HG03354 (cell line): ENCODE measurements around the gene UNC119B.
A peak's percentile ranks its signal among the peaks of the same experiment; 100 is the strongest.

Experiments used
- ATAC-seq: cut with Tn5 transposase; IDR thresholded peaks from one replicate; pipeline ENCODE4 v1.9.1; 2021; ENCODE audit warnings: mild to moderate bottlenecking; ENCODE audit not compliant: unreplicated experiment, poor library complexity, severe bottlenecking

Gene UNC119B

GRCh38 chr12:120686690-120687577 lies 23.3 kb upstream of the UNC119B start, which contains the start of gene MLEC:
MLEC (plus strand) TSS chr12:120687149; CDS start chr12:120687297, 148 bp downstream.
- peak; percentile 73 for ATAC-seq

- no peak for ATAC-seq
Observed at GRCh38 chr12:120687578-120688289, 22.5 kb upstream of the UNC119B start.

GRCh38 chr12:120688527-120689071 lies 21.7 kb upstream of the UNC119B start:
- no peak for ATAC-seq

- no peak for ATAC-seq
Observed at GRCh38 chr12:120689397-120690082, 20.7 kb upstream of the UNC119B start.

GRCh38 chr12:120690083-120690450 lies 20.2 kb upstream of the UNC119B start:
- no peak for ATAC-seq

GRCh38 chr12:120690978-120691377 lies 19.3 kb upstream of the UNC119B start:
- no peak for ATAC-seq

GRCh38 chr12:120692524-120693033 lies 17.7 kb upstream of the UNC119B start:
- no peak for ATAC-seq

- ATAC-seq: no peak
Observed at GRCh38 chr12:120693848-120694247, 16.4 kb upstream of the UNC119B start.

GRCh38 chr12:120696626-120697025 lies 13.6 kb upstream of the UNC119B start:
- no peak for ATAC-seq

- ATAC-seq: no peak
Observed at GRCh38 chr12:120697344-120697743, 12.9 kb upstream of the UNC119B start.

- no peak for ATAC-seq
Observed at GRCh38 chr12:120698665-120699064, 11.6 kb upstream of the UNC119B start.

- no peak for ATAC-seq
Observed at GRCh38 chr12:120699553-120699952, 10.7 kb upstream of the UNC119B start.

GRCh38 chr12:120700886-120701285 lies 9.4 kb upstream of the UNC119B start:
- ATAC-seq: no peak

GRCh38 chr12:120702637-120703036 lies 7.6 kb upstream of the UNC119B start:
- no peak for ATAC-seq

- no peak for ATAC-seq
Observed at GRCh38 chr12:120703311-120703942, 6.8 kb upstream of the UNC119B start.

GRCh38 chr12:120705618-120706017 lies 4.6 kb upstream of the UNC119B start:
- ATAC-seq: no peak

GRCh38 chr12:120706029-120706428 lies 4.2 kb upstream of the UNC119B start:
- ATAC-seq: no peak

- ATAC-seq: no peak
Observed at GRCh38 chr12:120708651-120709050, 1.6 kb upstream of the UNC119B start.

- ATAC-seq: peak; percentile 8
Observed at GRCh38 chr12:120710805-120711296, 593 bp downstream of the UNC119B start.
